ENCODE measurements around the gene TBC1D13. TPM values are rescaled to one million over a fixed set of nuclear protein-coding genes. Genes with fewer than 3 reads are reported as not detected.

The TBC1D13 gene
- total and polyA plus RNA-seq, 9 of the 15 experiments (the other 6 are each of a cell fraction or from before 2014, with no cell fraction given): 2.3 to 28.7 (median 11.4) TPM

DNA sequence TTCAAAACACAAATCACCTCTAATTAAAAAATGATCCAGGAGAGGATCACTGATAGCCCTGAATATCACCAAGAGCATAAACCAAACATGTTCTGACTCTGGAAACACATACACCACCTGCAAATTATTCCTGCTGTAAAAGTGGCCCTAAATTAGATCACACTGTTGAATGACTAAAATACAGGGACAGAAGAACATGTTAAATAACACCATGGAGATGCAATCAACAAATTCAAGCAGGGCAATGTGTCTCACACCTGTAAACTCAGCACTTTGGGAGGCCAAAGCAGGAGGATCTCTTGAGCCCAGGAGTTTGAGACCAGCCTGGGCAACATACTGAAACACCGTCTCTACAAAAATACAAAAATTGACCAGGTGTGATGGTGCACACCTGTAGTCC lies 60.8 kb downstream of the TBC1D13 start:
- Histone ChIP-seq H3K79me2 (ENCODE audit: control insufficient read depth, insufficient read depth, low read length) (peaks cover 4% of the 10 kb centered on the region; the same call in 1 of the 3 replicates), H4K20me1 (replicated peaks; ENCODE audit: control insufficient read depth, insufficient read depth, low read length) (no peaks in the 10 kb centered on the region), H3K9ac (ENCODE audit: insufficient read depth in 1 of 2, low read depth in 2 of 2, low read length in 2 of 2) (no peak overlapping the region), H3K9me1 (ENCODE audit: control insufficient read depth, insufficient read depth, low read length) (peaks cover 10% of the 10 kb centered on the region), H3K9me3 (replicated peaks; ENCODE audit: control insufficient read depth, insufficient read depth, low read depth, low read length) (peaks cover 12% of the 10 kb centered on the region), H3K4me1 (replicated peaks in 1 of 2; ENCODE audit: control insufficient read depth in 2 of 2, insufficient read depth in 2 of 2, low read length in 2 of 2) (peaks cover 21 to 26% of the 10 kb centered on the region in 2 experiments; a peak in 4 of 5 replicates), H3K4me3 (no peak overlapping the region), H2AFZ (ENCODE audit: low read depth, low read length) (no peak overlapping the region), H3K36me3 (ENCODE audit: control insufficient read depth, insufficient read depth, low read length) (no peaks in the 10 kb centered on the region; the same call in 2 of the 3 replicates), H3K27me3 (ENCODE audit: control insufficient read depth in 2 of 2, insufficient read depth in 2 of 2, low read length in 2 of 2) (no peaks in the 10 kb centered on the region), H3K4me2 (ENCODE audit: insufficient read depth, low read length) (no peak overlapping the region), H3K27ac (ENCODE audit: extremely low read depth, low read depth, low read length) (no peak overlapping the region)
- ChIA-PET CTCF (ENCODE audit: low intra/inter-chr PET ratio) (no interaction called here), POLR2A (no interaction called here)
- no TSS peak for BruUV-seq (replicated peaks)
- TF ChIP-seq, protein P1, sequence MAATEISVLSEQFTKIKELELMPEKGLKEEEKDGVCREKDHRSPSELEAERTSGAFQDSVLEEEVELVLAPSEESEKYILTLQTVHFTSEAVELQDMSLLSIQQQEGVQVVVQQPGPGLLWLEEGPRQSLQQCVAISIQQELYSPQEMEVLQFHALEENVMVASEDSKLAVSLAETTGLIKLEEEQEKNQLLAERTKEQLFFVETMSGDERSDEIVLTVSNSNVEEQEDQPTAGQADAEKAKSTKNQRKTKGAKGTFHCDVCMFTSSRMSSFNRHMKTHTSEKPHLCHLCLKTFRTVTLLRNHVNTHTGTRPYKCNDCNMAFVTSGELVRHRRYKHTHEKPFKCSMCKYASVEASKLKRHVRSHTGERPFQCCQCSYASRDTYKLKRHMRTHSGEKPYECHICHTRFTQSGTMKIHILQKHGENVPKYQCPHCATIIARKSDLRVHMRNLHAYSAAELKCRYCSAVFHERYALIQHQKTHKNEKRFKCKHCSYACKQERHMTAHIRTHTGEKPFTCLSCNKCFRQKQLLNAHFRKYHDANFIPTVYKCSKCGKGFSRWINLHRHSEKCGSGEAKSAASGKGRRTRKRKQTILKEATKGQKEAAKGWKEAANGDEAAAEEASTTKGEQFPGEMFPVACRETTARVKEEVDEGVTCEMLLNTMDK (IDR thresholded peaks at IDR 0.05; ENCODE audit: borderline replicate concordance, insufficient read depth, low read depth, low read length, poor library complexity, severe bottlenecking): no peak
- TF ChIP-seq TEAD2 (tag; IDR thresholded peaks at IDR 0.05) (no peak), E4F1 (CRISPR knock-in tag; IDR thresholded peaks at IDR 0.05; ENCODE audit: borderline replicate concordance) (no peak), VEZF1 (CRISPR knock-in tag; IDR thresholded peaks at IDR 0.05) (no peak), ZNF174 (CRISPR knock-in tag; IDR thresholded peaks at IDR 0.05) (no peak)
- TF ChIP-seq, protein P2, sequence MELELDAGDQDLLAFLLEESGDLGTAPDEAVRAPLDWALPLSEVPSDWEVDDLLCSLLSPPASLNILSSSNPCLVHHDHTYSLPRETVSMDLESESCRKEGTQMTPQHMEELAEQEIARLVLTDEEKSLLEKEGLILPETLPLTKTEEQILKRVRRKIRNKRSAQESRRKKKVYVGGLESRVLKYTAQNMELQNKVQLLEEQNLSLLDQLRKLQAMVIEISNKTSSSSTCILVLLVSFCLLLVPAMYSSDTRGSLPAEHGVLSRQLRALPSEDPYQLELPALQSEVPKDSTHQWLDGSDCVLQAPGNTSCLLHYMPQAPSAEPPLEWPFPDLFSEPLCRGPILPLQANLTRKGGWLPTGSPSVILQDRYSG (tag; conservative IDR thresholded peaks at IDR 0.05; ENCODE audit: low read depth): no peak
- 100% methylated on average over 1 of the region's 1 CpG for WGBS (ENCODE audit: insufficient coverage, low coverage, missing lambda C conversion rate)
- no peak for ATAC-seq
- no peak for DNase-seq (ENCODE audit: extremely low read depth in 1 of 4, low spot score in 3 of 4)
- FAIRE-seq: no peak
- in situ Hi-C loops (cut with MboI): no loop called here
- intact Hi-C loops (cut with micrococcal nuclease): no loop called here
